Heart right ventricle (tissue), 16 donors: ENCODE measurements around the gene PLSCR1. TPM values are rescaled to one million over a fixed set of nuclear protein-coding genes. Genes with fewer than 3 reads are reported as not detected.

Experiments
- ATAC-seq, 8 donors: fragments of 200-7000 bp; cut with Tn5 transposase; one replicate each; pipeline ENCODE4 v1.9.1; 2020; ENCODE audit warnings: mild to moderate bottlenecking in 8 of 8, moderate library complexity in 8 of 8, moderate number of reproducible peaks in 1 of 8
- DNase-seq, 2 donors: peaks; one replicate each; pipeline ENCODE4 v3.0.0-alpha.2; 2020
- H3K27ac ChIP-seq, 10 donors: fragments of 200-600 bp; sonication (generic) in 2 of 10; one replicate each; pipeline versions ENCODE4 v1.5.0 to v1.8.0; 2020 to 2022; ENCODE audit warnings: mild to moderate bottlenecking in 3 of 10
- H3K27me3 ChIP-seq, 7 donors: fragments of 200-600 bp; one replicate each; pipeline ENCODE4 v1.8.0; 2021 to 2022; ENCODE audit warnings: mild to moderate bottlenecking in 2 of 7
- H3K36me3 ChIP-seq, 9 donors: fragments of 200-600 bp; sonication (generic) in 1 of 9; one replicate each; pipeline versions ENCODE4 v1.5.0 to v1.8.0; 2020 to 2022; ENCODE audit warnings: mild to moderate bottlenecking in 2 of 9
- H3K4me1 ChIP-seq, 9 donors: fragments of 200-600 bp; sonication (generic) in 1 of 9; one replicate each; pipeline versions ENCODE4 v1.5.0 to v1.8.0; 2020 to 2022; ENCODE audit warnings: mild to moderate bottlenecking in 4 of 9
- H3K4me3 ChIP-seq, 10 donors: fragments of 200-600 bp; sonication (generic) in 2 of 10; one replicate each; pipeline versions ENCODE4 v1.5.0 to v1.8.0; 2020 to 2022; ENCODE audit warnings: mild to moderate bottlenecking in 7 of 10, moderate library complexity in 2 of 10
- H3K9me3 ChIP-seq, 11 donors: fragments of 200-600 bp in 10 of 11; sonication (generic) in 2 of 11; one replicate each; pipeline versions ENCODE4 v1.5.0 to v1.8.0; 2013 to 2022; ENCODE audit warnings: mild to moderate bottlenecking in 2 of 11, control low read depth in 1 of 11, moderate library complexity in 1 of 11
- CTCF ChIP-seq, 9 donors: fragments of 200-600 bp; sonication (generic) in 2 of 9; IDR thresholded peaks; one replicate each; pipeline versions ENCODE4 v1.5.0 to v1.8.0; 2021 to 2022; ENCODE audit warnings: antibody characterized with exemption in 9 of 9, mild to moderate bottlenecking in 5 of 9, moderate library complexity in 1 of 9
- WGBS, 2 donors: extraction: QIAGEN DNeasy Blood & Tissue Kit; methylation state at CpG; one replicate each; pipeline ENCODE4 v1.1.7; 2013; ENCODE audit warnings: inconsistent platforms in 1 of 2; 5-methylcytosine and 5-hydroxymethylcytosine counted together
- intact Hi-C, 10 donors: fragments of 100-400 bp; cut with DNase I; formaldehyde crosslinking; loops; one replicate each; pipeline versions ENCODE4 v1.11.1 to v1.14.2; 2022
- polyA plus RNA-seq, 2 donors: library from polyadenylated mRNA; stranded (reverse); fragments of 200-250 nt; gene quantifications; one replicate each; pipeline ENCODE4 v1.2.3, GENCODE V29; 2013
- total RNA-seq, 10 donors: library from RNA; stranded (reverse); fragmentation: NEBNext Ultra II Directional in 3 of 10; extraction: Animal tissue kit (Norgen Biotek cat#: 25700) in 3 of 10; gene quantifications; one replicate each; pipeline versions ENCODE4 v1.2.1 to v1.2.4, GENCODE V29; 2021 to 2023
- donor health status: Arrhythmogenic right ventricular cardiomyopathy.
- donor health status: ischemic (EF 13 %, LVEDD 7.1; RV severe dilation, severe dysfunction).
- donor health status: healthy with polysubstance abuse.
- donor health status: DM: no; HTN: yes; CAD: no.
- donor health status: DM: no; HTN: no; CAD: no.
- donor health status: ischemic (EF 25% LVEDD 6.9; RV normal size, moderate dysfunction).
- donor health status: ischemic (EF 25% LVEDD 5.7; RV mildly dilated, moderate dysfunction).
- donor health status: healthy.
- donor health status: DM: yes; HTN: yes; CAD: no.
- donor health status: Ischemic cardiomyopathy.
- donor health status: ischemic (EF 35%, LVEDD 5.7; RV mildly dilated, moderate dysfunction).
- donor health status: nonischemic (EF 11% LVEDD 7.7; RV severe dilation, severe dysfunction).
- donor health status: DM: yes; HTN: yes; CAD: no.
- donor health status: PGD.
- donor health status: ischemic (EF 29% LVEDD 5.4; RV normal size, mild dysfunction).
- donor health status: nonischemic (EF 23%, LVEDD 6.1; RV moderate dilation, normal function).

PLSCR1 gene
- total and polyA plus RNA-seq, 12 donors: 11.7 to 72.6 (median 20.9) TPM

- no peak for TF ChIP-seq CTCF (IDR thresholded peaks at IDR 0.05)
- H3K27me3 ChIP-seq: no peaks in the 10 kb centered on the region
- H3K4me3 ChIP-seq: no peak overlapping the region
- no peaks in the 10 kb centered on the region for H3K9me3 ChIP-seq
- DNase-seq (no peak), ATAC-seq (no peak)
- H3K36me3 ChIP-seq: no peaks in the 10 kb centered on the region
- H3K27ac ChIP-seq: no peak overlapping the region
- intact Hi-C loops: loop anchor here in 1 of 10 donors (10.0 kb wide), 1 partner anchor 351 kb away; no protein-coding TSS in a partner anchor
- H3K4me1 ChIP-seq: no peaks in the 10 kb centered on the region
Measured at GRCh38 chr3:146566138-146566537, 21.7 kb upstream of the PLSCR1 start.

- intact Hi-C loops: loop anchor here in 1 of 10 donors (10.0 kb wide), 1 partner anchor 347 kb away; no protein-coding TSS in a partner anchor
- no peak for TF ChIP-seq CTCF (IDR thresholded peaks at IDR 0.05)
- H3K27me3 ChIP-seq: no peaks in the 10 kb centered on the region
- H3K27ac ChIP-seq: no peak overlapping the region
- no peak for DNase-seq
- no peaks in the 10 kb centered on the region for H3K9me3 ChIP-seq
- ATAC-seq: no peak
- 88 to 93% methylated on average over 1 of the region's 1 CpG for WGBS, 2 donors
- H3K36me3 ChIP-seq: no peaks in the 10 kb centered on the region
- H3K4me3 ChIP-seq: no peak overlapping the region
- peaks cover 0 to 19% (median 0%) of the 10 kb centered on the region in 9 donors for H3K4me1 ChIP-seq
Measured at GRCh38 chr3:146561879-146562278, 17.5 kb upstream of the PLSCR1 start.

- H3K36me3 ChIP-seq: no peaks in the 10 kb centered on the region
- H3K4me3 ChIP-seq: no peak overlapping the region
- peaks cover 0 to 19% (median 0%) of the 10 kb centered on the region in 9 donors for H3K4me1 ChIP-seq
- DNase-seq: no peak
- no peaks in the 10 kb centered on the region for H3K27me3 ChIP-seq
- no peak overlapping the region for H3K27ac ChIP-seq
- intact Hi-C loops: loop anchor here in 1 of 10 donors (10.0 kb wide), 1 partner anchor 347 kb away; no protein-coding TSS in a partner anchor
- H3K9me3 ChIP-seq: no peaks in the 10 kb centered on the region
- no peak for TF ChIP-seq CTCF (IDR thresholded peaks at IDR 0.05)
- ATAC-seq: no peak
- WGBS, 2 donors: 96 to 100% methylated on average over 1 of the region's 1 CpG
Measured at GRCh38 chr3:146561463-146561862, 17.1 kb upstream of the PLSCR1 start.

DNA sequence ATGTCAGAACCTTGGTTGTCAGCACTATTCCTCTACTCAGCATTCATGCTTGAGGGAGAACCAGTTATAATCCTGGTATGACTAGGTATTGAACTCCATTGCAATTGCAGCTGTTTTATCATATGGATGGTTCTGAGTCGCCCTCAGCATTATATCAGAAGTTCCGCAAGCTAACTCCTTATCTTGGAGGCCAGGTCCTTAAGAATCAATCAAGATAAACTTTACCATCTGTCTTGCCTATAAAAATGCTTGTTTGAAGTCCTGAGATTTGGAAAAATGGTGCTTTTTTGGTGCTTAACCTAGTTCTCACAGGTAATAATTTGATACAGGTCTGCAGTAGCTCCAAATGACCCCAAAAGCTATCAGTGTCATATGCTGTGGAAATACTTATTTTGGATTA, 16.3 kb upstream of the PLSCR1 start:
- no peak for DNase-seq
- no peak for TF ChIP-seq CTCF (IDR thresholded peaks at IDR 0.05)

More for the DNA sequence above, 16.3 kb upstream of the PLSCR1 start:
- no peak overlapping the region for H3K27ac ChIP-seq
- H3K27me3 ChIP-seq: no peaks in the 10 kb centered on the region
- ATAC-seq: no peak
- H3K4me3 ChIP-seq: no peak overlapping the region
- no peaks in the 10 kb centered on the region for H3K36me3 ChIP-seq
- no peaks in the 10 kb centered on the region for H3K9me3 ChIP-seq
- H3K4me1 ChIP-seq: peaks cover 0 to 19% (median 0%) of the 10 kb centered on the region in 9 donors
- intact Hi-C loops: loop anchor here in 1 of 10 donors (10.0 kb wide), 1 partner anchor 346 kb away; no protein-coding TSS in a partner anchor
- 79 to 88% methylated on average over 2 of the region's 2 CpGs for WGBS, 2 donors
